G401 (cell line): ENCODE results near the gene PCDHGB6. TPM values are rescaled to one million over a fixed set of nuclear protein-coding genes. Genes with fewer than 3 reads are reported as not detected.
"Not testable (repeated sequence)": the region's sequence is repeated elsewhere in the genome, so short reads cannot be mapped to it uniquely, and the experiment has no call there.

Experiments
- DNase-seq: peaks from one replicate; pipeline ENCODE4 v3.0.0-alpha.2; 2015; ENCODE audit warnings: low spot score
- in situ Hi-C: cut with HindIII; loops from 2 replicates; pipeline ENCODE4 v1.10.0; 2016; ENCODE audit warnings: low sequenced_read_pairs, mixed read lengths
- total RNA-seq: library from RNA; depleted of rRNA; stranded (reverse); fragments of >200 nt; shearing (Covaris generic); gene quantifications from 2 replicates; pipeline ENCODE4 v1.2.3, GENCODE V29; 2014; rRNA removed

PCDHGB6 gene
- total RNA-seq: not detected in 2 replicates

GRCh38 chr5:141407790-141408505 lies at the start of gene PCDHGB6:
PCDHGB6 (plus strand) TSS chr5:141408021; CDS start chr5:141408203, 182 bp downstream.
- DNase-seq: peak; percentile 9
- in situ Hi-C loops: not testable (repeated sequence)

- in situ Hi-C loops: no loop called here
- DNase-seq: peak; percentile 32
These were observed 47.9 kb upstream of the PCDHGB6 start, which contains the start of gene PCDHGB2 for GRCh38 chr5:141359790-141360426. PCDHGB2 (plus strand) TSS chr5:141359994; CDS start chr5:141360136, 142 bp downstream.

- no peak for DNase-seq
- in situ Hi-C loops: no loop called here
These were observed 47.1 kb upstream of the PCDHGB6 start for GRCh38 chr5:141360685-141361084.

- no peak for DNase-seq
- in situ Hi-C loops: no loop called here
These were observed 45.1 kb upstream of the PCDHGB6 start for GRCh38 chr5:141362719-141363118.

- in situ Hi-C loops: no loop called here
- DNase-seq: peak; percentile 25
These were observed 43.7 kb upstream of the PCDHGB6 start, which contains the start of gene PCDHGA5 for GRCh38 chr5:141363952-141364660. PCDHGA5 (plus strand) TSS chr5:141364162; CDS start chr5:141364331, 169 bp downstream.

- DNase-seq: no peak
- in situ Hi-C loops: no loop called here
These were observed 41.6 kb upstream of the PCDHGB6 start for GRCh38 chr5:141366016-141366896.

GRCh38 chr5:141369994-141370848 lies 37.6 kb upstream of the PCDHGB6 start, which contains the start of gene PCDHGB3:
PCDHGB3 (plus strand) TSS chr5:141370242; CDS start chr5:141370395, 153 bp downstream.
- DNase-seq: no peak

GRCh38 chr5:141371572-141372475 lies 36.0 kb upstream of the PCDHGB6 start:
- in situ Hi-C loops: no loop called here
- DNase-seq: no peak

More at GRCh38 chr5:141369994-141370848, 37.6 kb upstream of the PCDHGB6 start, which contains the start of gene PCDHGB3:
- in situ Hi-C loops: no loop called here

GRCh38 chr5:141373673-141374317 lies 34.0 kb upstream of the PCDHGB6 start, which contains the start of gene PCDHGA6:
PCDHGA6 (plus strand) TSS chr5:141373891; CDS start chr5:141374084, 193 bp downstream.
- in situ Hi-C loops: no loop called here
- DNase-seq: peak; percentile 45

- in situ Hi-C loops: no loop called here
- DNase-seq: no peak
These were observed 33.2 kb upstream of the PCDHGB6 start for GRCh38 chr5:141374627-141375026.

GRCh38 chr5:141375444-141376155 lies 32.2 kb upstream of the PCDHGB6 start:
- in situ Hi-C loops, DNase-seq: not testable (repeated sequence)

- in situ Hi-C loops: no loop called here
- no peak for DNase-seq
These were observed 25.1 kb upstream of the PCDHGB6 start, which contains the start of gene PCDHGA7 for GRCh38 chr5:141382469-141383294. PCDHGA7 (plus strand) TSS chr5:141382742; CDS start chr5:141382900, 158 bp downstream.

- no peak for DNase-seq
- in situ Hi-C loops: no loop called here
These were observed 24.5 kb upstream of the PCDHGB6 start for GRCh38 chr5:141383345-141383744.

- no peak for DNase-seq
- in situ Hi-C loops: no loop called here
These were observed 23.2 kb upstream of the PCDHGB6 start for GRCh38 chr5:141384471-141385267.
